Measurements from ENCODE around the gene OSCP1.

OSCP1 gene

GRCh38 chr1:36453051-36453450 lies 2.8 kb upstream of the OSCP1 start:
- peak in 1 of 10 donors; percentile 5 for DNase-seq
- intact Hi-C loops (cut with DNase I), result no loop called here

- intact Hi-C loops (cut with DNase I), result loop anchor here (2.0 kb wide), 1 partner anchor 14 kb away; the partner anchor contains the start of gene MRPS15
- DNase-seq, result no peak
Measured at GRCh38 chr1:36450919-36451305, 661 bp upstream of the OSCP1 start.

GRCh38 chr1:36448530-36449056 lies 1.7 kb downstream of the OSCP1 start:
- no peak for DNase-seq
- intact Hi-C loops (cut with DNase I), result no loop called here

GRCh38 chr1:36447450-36447849 lies 2.8 kb downstream of the OSCP1 start:
- intact Hi-C loops (cut with DNase I), result no loop called here
- DNase-seq, result no peak

GRCh38 chr1:36446746-36447145 lies 3.5 kb downstream of the OSCP1 start:
- intact Hi-C loops (cut with DNase I), result no loop called here
- DNase-seq, result peak in 1 of 10 donors; percentile 5

- intact Hi-C loops (cut with DNase I), result no loop called here
Measured at GRCh38 chr1:36446271-36446670, 4.0 kb downstream of the OSCP1 start.

GRCh38 chr1:36443297-36443696 lies 7.0 kb downstream of the OSCP1 start:
- intact Hi-C loops (cut with DNase I), result no loop called here
- peak in 1 of 10 donors; percentile 7 for DNase-seq

More at GRCh38 chr1:36446271-36446670, 4.0 kb downstream of the OSCP1 start:
- peak in 2 of 10 donors; percentile 57 to 67 for DNase-seq

GRCh38 chr1:36442337-36442736 lies 7.9 kb downstream of the OSCP1 start:
- DNase-seq, result no peak
- intact Hi-C loops (cut with DNase I), result no loop called here

GRCh38 chr1:36440646-36441045 lies 9.6 kb downstream of the OSCP1 start:
- intact Hi-C loops (cut with DNase I), result no loop called here
- no peak for DNase-seq

- DNase-seq, result no peak
- intact Hi-C loops (cut with DNase I), result no loop called here
Measured at GRCh38 chr1:36440044-36440443, 10.2 kb downstream of the OSCP1 start.

- DNase-seq, result no peak
- intact Hi-C loops (cut with DNase I), result no loop called here
Measured at GRCh38 chr1:36438715-36439114, 11.5 kb downstream of the OSCP1 start.

- DNase-seq, result no peak
- intact Hi-C loops (cut with DNase I), result no loop called here
Measured at GRCh38 chr1:36436821-36437220, 13.4 kb downstream of the OSCP1 start.

- intact Hi-C loops (cut with DNase I), result no loop called here
- no peak for DNase-seq
Measured at GRCh38 chr1:36433102-36433501, 17.1 kb downstream of the OSCP1 start.

GRCh38 chr1:36432616-36433015 lies 17.6 kb downstream of the OSCP1 start:
- intact Hi-C loops (cut with DNase I), result no loop called here
- no peak for DNase-seq

GRCh38 chr1:36425791-36426190 lies 24.5 kb downstream of the OSCP1 start:
- intact Hi-C loops (cut with DNase I), result no loop called here
- peak in 6 of 10 donors; percentile 29 to 86 (median 62) for DNase-seq

- intact Hi-C loops (cut with DNase I), result no loop called here
- no peak for DNase-seq
Measured at GRCh38 chr1:36421649-36422048, 28.6 kb downstream of the OSCP1 start.

GRCh38 chr1:36420836-36421317 lies 29.4 kb downstream of the OSCP1 start:
- DNase-seq, result peak; percentile 72 to 98 (median 96)
- intact Hi-C loops (cut with DNase I), result loop anchor here (1.0 kb wide), 1 partner anchor 79 kb away; no protein-coding TSS in a partner anchor

- peak in 1 of 10 donors; percentile 8 for DNase-seq
- intact Hi-C loops (cut with DNase I), result loop anchor here (1.0 kb wide), 1 partner anchor 78 kb away; no protein-coding TSS in a partner anchor
Measured at GRCh38 chr1:36420409-36420808, 29.8 kb downstream of the OSCP1 start.

- DNase-seq, result no peak
- intact Hi-C loops (cut with DNase I), result no loop called here
Measured at GRCh38 chr1:36419569-36419968, 30.7 kb downstream of the OSCP1 start.

GRCh38 chr1:36419140-36419539 lies 31.1 kb downstream of the OSCP1 start:
- no peak for DNase-seq

GRCh38 chr1:36417931-36418330 lies 32.3 kb downstream of the OSCP1 start:
- DNase-seq, result peak in 1 of 10 donors; percentile 23
- intact Hi-C loops (cut with DNase I), result no loop called here

More at GRCh38 chr1:36419140-36419539, 31.1 kb downstream of the OSCP1 start:
- intact Hi-C loops (cut with DNase I), result no loop called here

GRCh38 chr1:36415661-36416326 lies 34.5 kb downstream of the OSCP1 start:
- intact Hi-C loops (cut with DNase I), result no loop called here
- peak in 1 of 10 donors; percentile 25 for DNase-seq

Data from posterior cingulate gyrus (tissue), 11 donors.